Esophagus muscularis mucosa (tissue), 4 donors: ENCODE data around the gene CYTL1. TPM values are rescaled to one million over a fixed set of nuclear protein-coding genes. Genes with fewer than 3 reads are reported as not detected.

Source experiments
- DNase-seq: peaks from one replicate; pipeline ENCODE4 v3.0.0-alpha.2; 2017; ENCODE audit errors: extremely low spot score
- H3K27ac ChIP-seq, 4 donors: fragments of 200-600 bp; sonication (generic); replicated peaks in 1 of 4; 1 replicate in 3 of 4; 2 replicates in 1 of 4; pipeline ENCODE4 v1.5.1; 2016 to 2019; ENCODE audit warnings: mild to moderate bottlenecking in 1 of 4
- H3K27me3 ChIP-seq, 4 donors: fragments of 200-600 bp; sonication (generic); one replicate each; pipeline versions ENCODE4 v1.5.1 to v1.6.0; 2016 to 2019
- H3K36me3 ChIP-seq, 4 donors: fragments of 200-600 bp; sonication (generic); one replicate each; pipeline ENCODE4 v1.5.1; 2016 to 2019
- H3K4me1 ChIP-seq, 4 donors: fragments of 200-600 bp; sonication (generic); one replicate each; pipeline ENCODE4 v1.5.1; 2016 to 2019
- H3K4me3 ChIP-seq, 4 donors: fragments of 200-600 bp; sonication (generic); 1 replicate in 2 of 4; 2 replicates in 2 of 4; pipeline ENCODE4 v1.5.1; 2016 to 2019; ENCODE audit warnings: mild to moderate bottlenecking in 4 of 4, moderate library complexity in 1 of 4
- H3K9me3 ChIP-seq, 4 donors: fragments of 200-600 bp; sonication (generic); 1 replicate in 3 of 4; 2 replicates in 1 of 4; pipeline ENCODE4 v1.5.1; 2016 to 2019
- EP300 ChIP-seq: sonication (generic); formaldehyde crosslinking; IDR thresholded peaks from one replicate; pipeline ENCODE4 v1.6.1; 2017; ENCODE audit warnings: antibody characterized with exemption
- POLR2A ChIP-seq: fragments of 450-650 bp; IDR thresholded peaks from one replicate; pipeline ENCODE4 v1.6.1; 2017; ENCODE audit warnings: antibody characterized with exemption, moderate library complexity, mild to moderate bottlenecking, low read depth
- POLR2AphosphoS5 ChIP-seq, 2 donors: sonication (generic); formaldehyde crosslinking; IDR thresholded peaks; one replicate each; pipeline ENCODE4 v1.6.1; 2017; ENCODE audit warnings: antibody characterized with exemption in 2 of 2
- WGBS: methylation state at CpG from one replicate; pipeline ENCODE4 v1.1.5; 2018; 5-methylcytosine and 5-hydroxymethylcytosine counted together
- intact Hi-C: fragments of 100-400 bp; cut with DNase I; formaldehyde crosslinking; loops from one replicate; pipeline ENCODE4 v1.15.1; 2023
- total RNA-seq, 4 donors: library from RNA; depleted of rRNA; stranded (reverse); fragments of >200 nt; gene quantifications; one replicate each; pipeline versions ENCODE4 v1.1.0 to v1.2.1, GENCODE V29; 2016
- TF ChIP-seq, protein P1 (sequence below), 3 experiments: fragments of 200-600 bp in 2 of 3; fragments of 450-650 bp in 1 of 3; sonication (generic) in 2 of 3; IDR thresholded peaks; one replicate each; pipeline ENCODE4 v1.5.1; 2017 to 2019; ENCODE audit warnings: antibody characterized with exemption in 3 of 3, mild to moderate bottlenecking in 2 of 3, moderate library complexity in 1 of 3

Gene CYTL1
- total RNA-seq, 4 donors from 2014 or later, result 1.2 to 2.3 (median 2.0) TPM

DNA sequence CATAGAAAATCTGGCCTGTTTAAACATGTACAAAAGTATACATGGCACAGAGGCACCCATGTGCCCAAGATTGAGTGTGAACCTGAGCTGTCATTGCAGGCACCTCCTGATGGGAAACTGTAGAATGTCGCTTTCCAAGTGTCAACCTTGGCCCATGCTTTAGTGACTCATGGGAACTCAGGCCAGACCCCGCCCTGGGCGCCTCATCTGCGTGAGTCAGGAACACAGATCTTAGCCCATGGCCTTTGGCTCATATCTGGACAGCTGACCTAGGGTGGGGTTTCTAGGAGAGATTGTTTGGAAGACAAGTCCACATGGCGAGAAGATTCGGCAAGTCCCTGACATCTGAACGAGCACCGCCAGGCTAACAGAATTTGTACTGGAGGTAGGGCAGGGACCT lies 50.0 kb downstream of the CYTL1 start:
- no peak overlapping the region for H3K27ac ChIP-seq
- TF ChIP-seq EP300 (no peak), POLR2AphosphoS5 (IDR thresholded peaks at IDR 0.05) (peak in 1 of 2 donors; percentile 35)
- no peaks in the 10 kb centered on the region for H3K36me3 ChIP-seq
- DNase-seq, result peak; percentile 92
- 88% methylated on average over 8 of the region's 8 CpGs for WGBS
- H3K4me1 ChIP-seq, result no peaks in the 10 kb centered on the region
- peaks cover 0 to 3% (median 0%) of the 10 kb centered on the region in 4 donors for H3K27me3 ChIP-seq
- no peak overlapping the region for H3K4me3 ChIP-seq
- H3K9me3 ChIP-seq, result peaks cover 0 to 5% (median 1%) of the 10 kb centered on the region in 4 donors
- intact Hi-C loops, result no loop called here

- TF ChIP-seq POLR2A (no peak), POLR2AphosphoS5 (IDR thresholded peaks at IDR 0.05) (no peak), EP300 (no peak)
- TF ChIP-seq, protein P1, sequence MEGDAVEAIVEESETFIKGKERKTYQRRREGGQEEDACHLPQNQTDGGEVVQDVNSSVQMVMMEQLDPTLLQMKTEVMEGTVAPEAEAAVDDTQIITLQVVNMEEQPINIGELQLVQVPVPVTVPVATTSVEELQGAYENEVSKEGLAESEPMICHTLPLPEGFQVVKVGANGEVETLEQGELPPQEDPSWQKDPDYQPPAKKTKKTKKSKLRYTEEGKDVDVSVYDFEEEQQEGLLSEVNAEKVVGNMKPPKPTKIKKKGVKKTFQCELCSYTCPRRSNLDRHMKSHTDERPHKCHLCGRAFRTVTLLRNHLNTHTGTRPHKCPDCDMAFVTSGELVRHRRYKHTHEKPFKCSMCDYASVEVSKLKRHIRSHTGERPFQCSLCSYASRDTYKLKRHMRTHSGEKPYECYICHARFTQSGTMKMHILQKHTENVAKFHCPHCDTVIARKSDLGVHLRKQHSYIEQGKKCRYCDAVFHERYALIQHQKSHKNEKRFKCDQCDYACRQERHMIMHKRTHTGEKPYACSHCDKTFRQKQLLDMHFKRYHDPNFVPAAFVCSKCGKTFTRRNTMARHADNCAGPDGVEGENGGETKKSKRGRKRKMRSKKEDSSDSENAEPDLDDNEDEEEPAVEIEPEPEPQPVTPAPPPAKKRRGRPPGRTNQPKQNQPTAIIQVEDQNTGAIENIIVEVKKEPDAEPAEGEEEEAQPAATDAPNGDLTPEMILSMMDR (IDR thresholded peaks at IDR 0.05), result no peak
- peak; percentile 17 for DNase-seq
- intact Hi-C loops, result no loop called here
- no peaks in the 10 kb centered on the region for H3K4me1 ChIP-seq
- no peak overlapping the region for H3K4me3 ChIP-seq
- H3K36me3 ChIP-seq, result no peaks in the 10 kb centered on the region
- H3K9me3 ChIP-seq, result peaks cover 0 to 15% (median 11%) of the 10 kb centered on the region in 4 donors
- 78% methylated on average over 4 of the region's 4 CpGs for WGBS
- peaks cover 0 to 3% (median 0%) of the 10 kb centered on the region in 4 donors for H3K27me3 ChIP-seq
- H3K27ac ChIP-seq, result no peak overlapping the region
Observed at GRCh38 chr4:4968161-4968725, 51.0 kb downstream of the CYTL1 start.

Other genes with a start within 250 kb of the CYTL1 start
- 1 to 10 TPM; 2.9 to 6.3 (median 4.3) TPM for gene MSX1, start 159.8 kb downstream of the CYTL1 start, total RNA-seq
- gene STK32B, start 32.0 kb upstream of the CYTL1 start, total RNA-seq, result 1 to 10 TPM; 1.7 to 3.8 (median 2.7) TPM